Left renal pelvis (tissue), 4 donors: ENCODE results near the gene HAPLN3. TPM values are rescaled to one million over a fixed set of nuclear protein-coding genes. Genes with fewer than 3 reads are reported as not detected.
"Not testable (repeated sequence)": the region's sequence is repeated elsewhere in the genome, so short reads cannot be mapped to it uniquely, and the experiment has no call there.

Experiments
- DNase-seq, 4 donors: peaks; one replicate each; pipeline ENCODE4 v3.0.0-alpha.2; 2013; ENCODE audit warnings: low read depth in 4 of 4, low spot score in 3 of 4
- polyA plus RNA-seq, 4 donors: library from polyadenylated mRNA; unstranded; fragments of 120-200 nt; gene quantifications; one replicate each; pipeline ENCODE4 v1.2.1, GENCODE V29; 2013; ENCODE audit not compliant: insufficient read length in 4 of 4

Gene HAPLN3, protein sequence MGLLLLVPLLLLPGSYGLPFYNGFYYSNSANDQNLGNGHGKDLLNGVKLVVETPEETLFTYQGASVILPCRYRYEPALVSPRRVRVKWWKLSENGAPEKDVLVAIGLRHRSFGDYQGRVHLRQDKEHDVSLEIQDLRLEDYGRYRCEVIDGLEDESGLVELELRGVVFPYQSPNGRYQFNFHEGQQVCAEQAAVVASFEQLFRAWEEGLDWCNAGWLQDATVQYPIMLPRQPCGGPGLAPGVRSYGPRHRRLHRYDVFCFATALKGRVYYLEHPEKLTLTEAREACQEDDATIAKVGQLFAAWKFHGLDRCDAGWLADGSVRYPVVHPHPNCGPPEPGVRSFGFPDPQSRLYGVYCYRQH
- 1 to 10 TPM; 2.2 to 5.4 (median 3.9) TPM for polyA plus RNA-seq

DNA sequence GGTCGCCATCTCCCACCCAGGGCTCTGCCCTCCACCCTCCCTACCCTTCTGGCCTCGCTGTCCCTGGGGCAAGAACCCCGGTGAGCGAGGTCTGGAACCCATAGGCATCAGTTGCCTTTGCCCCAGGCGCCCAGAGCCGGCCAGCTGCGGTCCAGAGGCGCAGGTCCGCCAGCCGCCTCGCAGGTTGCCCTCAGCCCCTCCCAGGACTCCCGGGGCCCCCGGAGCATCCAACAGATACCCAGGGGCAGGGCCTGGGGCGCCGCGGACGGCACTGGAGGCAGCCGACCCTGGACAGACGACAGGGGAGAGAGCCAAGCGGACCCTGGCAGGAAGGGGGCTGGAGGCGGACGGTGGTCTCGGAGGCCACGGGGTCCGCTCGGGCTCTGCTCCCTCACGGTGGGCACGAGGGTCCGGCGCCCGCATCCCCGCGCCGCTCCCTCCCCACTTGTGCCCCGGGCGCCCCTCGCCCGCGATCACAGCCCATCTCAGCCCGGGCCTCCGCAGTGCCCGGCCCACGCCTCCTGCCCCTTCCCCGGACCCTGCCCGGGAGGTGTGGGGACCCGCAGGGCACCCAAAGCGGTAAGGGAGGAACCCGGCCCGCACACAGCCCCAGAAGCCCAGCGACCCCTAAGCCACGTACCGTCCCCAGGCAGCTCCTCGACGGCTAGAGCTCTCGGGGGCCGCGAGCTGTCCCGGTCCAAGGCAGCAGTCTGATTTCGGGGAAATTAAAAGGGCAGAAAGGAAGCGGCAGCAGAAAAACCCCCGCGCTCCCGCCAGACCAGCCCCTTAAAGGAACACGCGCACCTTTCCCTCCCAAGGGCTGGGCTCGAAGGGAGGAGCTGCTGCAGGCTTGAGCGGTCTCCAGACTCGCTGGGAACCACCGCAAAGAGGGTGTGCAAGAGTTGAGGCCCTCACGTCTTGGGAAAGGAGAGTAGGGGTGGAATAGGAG is at the start of gene HAPLN3:
Gene HAPLN3, minus strand, starts transcription at position 726 of the 949 bp plus-strand sequence. CDS start 8,246 bp downstream, outside the sequence.
- no peak for DNase-seq

DNA sequence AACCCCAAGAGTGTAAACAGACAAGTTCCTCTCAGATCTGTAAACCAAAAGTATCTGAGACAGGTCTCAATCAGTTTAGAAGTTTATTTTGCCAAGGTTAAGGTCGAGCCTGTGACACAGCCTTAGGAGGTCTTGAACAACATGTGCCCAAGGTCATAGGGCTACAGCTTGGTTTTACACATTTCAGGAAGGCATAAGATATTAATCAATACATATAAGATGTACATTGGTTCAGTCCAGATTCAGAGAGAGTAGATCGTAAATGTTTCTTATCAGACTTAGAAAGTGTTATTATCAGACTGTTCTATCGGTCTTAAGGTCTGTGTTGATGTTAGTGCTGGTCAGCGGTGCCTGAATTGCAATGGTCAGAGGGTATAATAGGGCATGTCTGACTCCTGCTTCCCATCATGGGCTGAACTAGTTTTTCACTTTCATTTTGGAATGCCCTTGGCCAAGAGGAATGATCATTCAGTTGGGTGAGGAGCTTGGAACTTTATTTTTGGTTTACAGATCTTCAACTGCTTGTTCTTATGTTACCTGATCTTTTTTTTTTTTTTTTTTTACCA is 44.8 kb upstream of the HAPLN3 start:
- no peak for DNase-seq

DNA sequence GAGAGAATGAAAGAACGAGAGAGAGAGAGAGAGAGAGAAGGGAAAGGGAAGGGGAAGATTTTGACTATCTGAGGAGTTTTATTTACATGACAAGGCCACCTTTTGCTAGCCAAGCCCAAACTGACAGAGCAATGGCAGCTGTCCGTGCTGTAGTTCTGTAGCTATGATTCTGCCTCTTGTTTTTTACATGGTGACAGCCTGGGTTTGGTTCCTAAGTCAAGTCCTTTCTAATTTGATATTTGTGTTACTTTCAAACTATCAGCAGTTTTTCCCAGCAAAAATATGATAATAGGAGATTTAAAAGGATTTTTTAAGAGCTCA is 44.1 kb upstream of the HAPLN3 start:
- no peak for DNase-seq

DNA sequence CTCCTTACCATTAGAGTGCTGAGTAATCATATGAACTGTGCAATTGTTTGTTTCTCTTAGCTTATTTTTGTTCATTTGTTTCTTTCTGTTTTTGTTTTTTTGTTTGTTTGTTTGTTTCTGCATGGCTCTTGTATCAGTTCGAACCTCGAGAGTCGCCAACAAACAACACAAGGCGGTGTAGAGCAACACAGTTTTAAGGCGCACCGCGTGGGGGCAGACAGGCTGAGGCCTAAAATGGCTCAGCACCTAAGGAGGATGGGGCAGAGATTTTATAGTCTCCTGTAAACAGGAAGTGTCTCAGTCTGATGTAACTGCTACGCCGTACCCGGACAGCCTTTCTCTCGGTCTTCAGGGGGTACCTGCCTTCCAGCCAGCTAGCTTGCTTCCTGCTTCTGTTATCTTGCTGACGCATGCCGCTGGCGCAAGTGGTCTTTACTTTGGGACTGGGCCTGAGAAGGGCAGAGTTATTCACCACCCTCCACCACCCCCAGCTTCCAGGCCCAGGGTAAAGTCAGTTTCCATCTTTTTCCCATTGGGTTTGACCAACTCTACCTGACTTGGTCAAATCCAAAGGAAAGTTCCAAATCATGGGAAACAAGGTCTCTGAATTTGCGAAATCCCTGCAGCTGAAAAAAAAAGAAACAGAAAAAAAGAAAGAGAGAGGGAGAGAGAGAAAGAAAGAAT is 43.6 kb upstream of the HAPLN3 start:
- DNase-seq = no peak

DNA sequence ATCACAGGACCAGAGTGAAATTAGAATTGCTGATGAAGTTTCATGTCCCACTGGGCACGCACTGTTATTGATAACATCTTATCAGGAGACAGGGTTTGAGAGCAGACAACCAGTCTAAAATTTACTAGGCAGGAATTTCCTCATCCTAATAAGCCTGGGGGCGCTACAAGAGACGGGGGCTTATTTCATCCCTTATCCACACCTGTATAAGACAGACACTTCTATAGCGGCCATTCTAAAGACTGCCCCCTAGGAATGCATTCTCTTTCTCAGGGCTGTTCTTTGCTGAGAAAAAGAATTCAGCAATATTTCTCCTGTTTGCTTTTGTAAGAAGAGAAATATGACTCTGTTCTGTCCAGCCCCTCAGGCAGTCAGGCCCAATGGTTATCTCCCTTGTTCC is 39.1 kb upstream of the HAPLN3 start:
- not testable (repeated sequence) for DNase-seq

DNA sequence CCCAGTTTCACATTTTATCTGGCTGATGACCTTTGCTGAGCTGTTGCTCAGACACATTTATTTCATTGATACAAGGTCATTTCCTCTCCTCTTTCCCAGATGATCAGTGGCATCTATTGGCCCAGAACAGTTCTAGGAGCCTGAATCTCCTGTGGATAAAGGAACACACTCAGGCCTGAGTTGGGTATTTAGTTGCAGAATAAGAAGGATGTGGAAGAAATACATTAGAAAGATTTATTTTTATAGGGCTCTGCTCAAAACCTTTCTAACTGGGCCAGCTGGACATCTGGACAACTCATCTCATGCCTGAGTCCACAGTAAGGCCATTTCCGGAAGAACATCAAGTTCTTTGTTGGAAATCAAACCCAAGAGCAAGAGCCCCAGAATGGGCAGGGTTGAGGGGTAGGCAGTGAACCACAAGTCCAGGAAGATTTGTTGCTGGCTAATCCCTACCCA is 37.6 kb upstream of the HAPLN3 start:
- no peak for DNase-seq

DNA sequence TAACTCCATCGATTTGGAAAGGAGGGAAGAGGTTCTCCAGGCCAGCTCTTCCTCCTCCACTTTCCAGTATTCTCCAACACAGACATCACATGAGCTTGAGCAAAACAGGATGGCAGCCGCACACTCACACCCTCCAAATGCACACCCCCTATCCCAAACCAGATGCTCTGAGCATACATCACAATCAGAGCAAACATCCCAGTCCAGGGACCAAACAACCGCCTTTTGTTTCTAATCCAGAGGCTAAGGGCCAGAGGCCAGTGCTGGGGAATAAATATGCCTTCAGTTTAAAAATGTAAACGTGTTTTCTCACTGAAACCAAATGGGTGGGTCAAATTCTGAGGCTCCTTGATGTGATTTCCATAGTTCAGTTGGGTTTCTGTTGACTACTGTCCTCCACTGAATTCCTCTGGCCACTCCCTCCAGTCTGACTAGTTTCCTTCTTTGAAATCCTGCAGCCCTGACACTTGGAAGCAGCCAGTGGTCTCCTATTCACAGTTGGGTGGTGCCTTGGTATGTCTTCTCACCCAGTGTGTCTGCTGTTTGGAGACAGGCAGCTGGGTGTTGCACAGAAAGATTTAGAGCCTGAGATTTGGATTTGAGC is 37.0 kb upstream of the HAPLN3 start:
- DNase-seq = no peak

DNA sequence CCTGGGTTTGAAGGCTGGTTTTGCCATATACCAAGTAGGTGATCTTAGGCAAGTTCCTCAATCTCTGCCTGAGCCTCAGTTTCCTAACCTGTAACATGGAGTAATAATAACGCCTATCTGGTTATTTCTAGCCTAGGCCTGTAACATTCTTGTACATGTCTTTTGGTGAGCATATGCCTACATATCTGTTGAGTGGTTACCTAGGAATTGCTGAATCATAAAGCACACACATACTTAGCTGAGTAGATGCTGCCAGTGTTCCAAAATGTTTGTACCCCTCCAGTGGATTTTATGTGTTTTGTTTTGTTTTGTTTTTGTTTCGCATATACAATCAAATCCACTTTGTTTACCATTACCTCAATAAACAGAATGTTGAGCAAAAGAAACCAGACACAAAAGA is 35.2 kb upstream of the HAPLN3 start:
- no peak for DNase-seq

DNA sequence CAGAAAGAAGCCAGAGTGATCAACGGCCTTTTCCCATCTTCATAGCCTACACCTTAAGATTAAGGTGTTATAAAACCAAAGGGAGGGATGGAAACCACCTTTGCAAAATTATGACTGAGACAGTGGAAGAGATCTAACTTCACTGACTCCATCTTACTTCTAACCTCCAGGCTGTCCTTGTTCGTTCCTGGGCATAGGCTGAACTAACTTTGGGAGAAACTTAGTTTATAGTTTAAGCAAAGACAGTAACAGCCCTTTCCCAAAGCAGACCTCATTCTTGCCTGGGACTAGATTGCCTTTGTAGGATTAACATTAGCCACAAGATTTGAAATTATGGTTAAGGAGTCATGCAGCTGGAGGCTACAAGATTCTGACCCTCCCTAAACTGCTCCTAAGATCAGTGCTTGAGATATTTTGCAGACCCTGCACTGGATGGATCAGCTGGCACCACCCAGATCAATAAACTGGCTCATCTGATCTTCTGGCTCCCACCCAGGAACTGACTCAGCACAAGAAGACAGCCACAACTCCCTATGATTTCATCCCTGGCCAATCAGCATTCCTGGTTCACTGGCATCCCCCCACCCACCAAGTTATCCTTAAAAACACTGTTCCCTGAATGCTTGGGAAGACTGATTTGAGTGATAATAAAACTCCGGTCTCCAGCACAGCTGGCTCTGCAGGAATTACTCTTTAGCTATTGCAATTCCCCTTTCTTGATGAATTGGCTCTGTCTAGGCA is 34.2 kb upstream of the HAPLN3 start:
- not testable (repeated sequence) for DNase-seq

DNA sequence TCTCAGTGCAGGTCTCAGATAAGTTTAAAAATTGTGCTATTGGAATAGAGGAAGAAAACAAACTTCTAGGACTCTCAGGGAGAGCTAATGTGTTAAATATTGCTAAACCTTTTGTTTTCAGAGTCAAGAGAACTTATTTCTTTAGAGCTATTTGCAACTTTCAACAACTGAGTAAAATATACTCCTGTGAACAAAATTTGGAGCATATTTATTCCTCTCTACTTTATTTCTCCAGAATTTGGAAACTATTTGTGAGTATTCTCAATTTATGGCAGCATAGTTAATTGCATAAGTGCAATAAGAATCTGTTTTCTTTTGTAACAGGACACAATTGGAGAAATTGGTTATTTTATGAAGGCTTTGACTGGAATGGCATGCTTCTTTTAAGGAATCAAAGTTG is 32.8 kb upstream of the HAPLN3 start:
- DNase-seq = not testable (repeated sequence)

DNA sequence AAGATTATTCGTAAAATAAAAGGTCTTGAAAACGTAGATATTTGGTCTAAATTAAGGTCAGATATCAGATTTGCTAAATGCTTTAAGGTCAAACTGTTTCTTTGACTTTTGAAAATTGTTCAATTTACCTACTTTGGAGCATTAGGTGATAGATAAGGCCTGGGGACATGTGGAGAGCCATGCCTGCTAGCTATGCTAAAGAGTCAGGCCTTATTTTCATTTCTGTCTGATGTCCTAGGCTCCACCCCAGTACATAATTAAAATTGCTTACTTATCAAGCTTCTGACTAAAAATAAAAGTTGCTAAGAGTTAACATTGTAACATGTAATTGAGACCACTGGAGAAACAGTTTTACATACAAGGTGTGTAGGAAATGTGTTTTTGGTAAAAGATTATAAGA is 30.3 kb upstream of the HAPLN3 start:
- not testable (repeated sequence) for DNase-seq

DNA sequence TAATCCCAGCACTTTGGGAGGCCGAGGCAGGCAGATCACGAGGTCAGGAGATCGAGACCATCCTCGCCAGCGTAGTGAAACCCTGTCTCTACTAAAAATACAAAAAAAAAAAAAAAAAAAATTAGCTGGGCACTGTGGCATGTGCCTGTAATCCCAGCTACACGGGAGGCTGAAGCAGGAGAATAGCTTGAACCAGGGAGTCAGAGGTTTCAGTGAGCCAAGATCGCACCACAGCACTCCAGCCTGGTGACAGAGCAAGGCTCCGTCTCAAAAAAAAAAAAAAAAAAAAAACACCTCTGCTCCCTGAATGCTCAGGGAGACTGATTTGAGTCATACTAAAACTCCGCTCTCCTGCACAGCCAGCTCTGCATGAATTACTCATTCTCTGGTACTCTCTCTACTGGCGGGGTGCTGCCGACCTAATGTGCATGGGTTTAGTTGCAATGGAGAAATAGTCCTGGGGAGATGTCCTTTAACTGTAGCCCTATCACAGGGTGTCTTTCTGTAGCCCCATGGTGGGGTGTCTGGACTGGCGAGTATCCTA is 25.6 kb upstream of the HAPLN3 start:
- not testable (repeated sequence) for DNase-seq

DNA sequence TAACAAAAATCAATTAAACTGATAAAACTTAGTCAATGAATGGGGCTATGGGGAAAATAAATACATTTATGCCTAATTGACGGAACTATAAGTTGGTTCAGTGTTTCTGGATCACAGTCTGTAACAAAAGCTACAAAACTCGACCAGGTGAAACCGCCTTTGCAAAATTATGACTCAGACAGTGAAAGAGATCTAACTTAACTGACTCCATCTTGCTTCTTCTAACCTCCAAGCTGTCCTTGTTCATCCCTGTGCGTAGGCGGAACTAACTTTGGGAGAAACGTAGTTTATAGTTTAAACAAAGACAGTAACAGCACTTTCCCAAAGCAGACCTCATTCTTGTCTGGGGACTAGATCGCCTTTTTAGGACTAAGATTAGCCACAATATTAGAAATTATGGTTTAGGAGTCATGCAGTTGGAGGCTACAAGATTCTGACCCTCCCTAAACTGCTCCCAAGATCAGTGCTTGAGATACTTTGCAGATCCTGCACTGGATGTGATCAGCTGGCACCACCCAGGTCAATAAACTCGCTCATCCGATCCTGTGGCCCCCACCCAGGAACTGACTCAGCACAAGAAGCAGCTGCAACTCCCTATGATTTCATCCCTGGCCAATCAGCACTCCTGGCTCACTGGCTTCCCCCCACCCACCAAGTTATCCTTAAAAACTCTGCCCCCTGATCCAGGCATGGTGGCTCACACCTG is 25.0 kb upstream of the HAPLN3 start:
- DNase-seq = no peak

DNA sequence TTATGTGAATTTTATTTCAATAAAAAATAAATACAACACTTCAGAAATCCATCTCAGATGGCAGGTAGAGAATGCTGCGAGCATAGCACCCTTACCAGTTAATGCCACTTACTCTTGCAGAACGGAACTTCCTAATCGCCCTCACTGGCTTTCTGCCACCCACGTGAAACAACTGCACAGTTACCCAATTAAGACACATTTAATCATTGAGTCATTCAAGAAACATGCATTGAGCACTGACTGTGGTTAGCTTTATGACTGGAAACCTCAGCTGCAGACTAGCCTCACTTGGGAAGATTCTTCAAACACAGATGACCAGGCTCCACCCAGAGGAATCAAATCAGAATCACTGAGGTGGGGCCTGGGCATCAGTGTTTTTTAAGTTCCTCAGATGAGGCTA is 23.4 kb upstream of the HAPLN3 start:
- DNase-seq = no peak

DNA sequence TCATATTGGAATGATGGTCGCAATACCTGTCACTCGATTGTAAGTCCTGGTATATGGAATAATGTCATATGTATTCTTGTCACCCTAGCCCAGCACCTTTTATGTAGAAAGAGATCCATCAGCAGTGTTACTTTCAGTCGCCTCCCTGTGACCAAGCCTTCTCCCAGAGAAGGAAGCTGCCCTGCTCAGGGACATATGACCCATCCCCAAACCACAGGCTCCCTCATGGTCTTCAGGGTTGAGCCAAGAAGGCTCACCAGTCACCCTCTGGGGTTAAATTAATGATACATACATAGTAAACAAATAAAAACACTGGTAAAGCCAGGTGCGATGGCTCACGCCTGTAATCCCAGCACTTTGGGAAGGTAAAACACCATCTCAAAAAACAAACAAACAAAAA is 22.4 kb upstream of the HAPLN3 start:
- DNase-seq = no peak

DNA sequence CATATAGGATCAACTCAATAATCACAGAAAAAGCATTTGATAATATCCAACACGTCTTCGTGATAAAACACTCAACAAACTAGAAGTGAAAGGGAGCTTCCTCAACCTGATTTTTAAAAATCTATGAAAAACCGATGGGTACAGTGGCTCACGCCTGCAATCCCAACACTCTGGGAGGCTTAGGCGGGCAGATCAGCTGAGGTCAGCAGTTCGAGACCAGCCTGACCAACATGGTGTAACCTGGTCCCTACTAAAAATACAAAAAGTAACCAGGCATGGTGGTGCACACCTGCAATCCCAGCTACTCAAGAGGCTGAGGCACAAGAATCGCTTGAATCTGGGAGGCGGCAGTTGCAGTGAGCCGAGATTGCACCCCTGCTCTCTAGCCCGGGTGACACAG is 20.0 kb upstream of the HAPLN3 start:
- DNase-seq = no peak

DNA sequence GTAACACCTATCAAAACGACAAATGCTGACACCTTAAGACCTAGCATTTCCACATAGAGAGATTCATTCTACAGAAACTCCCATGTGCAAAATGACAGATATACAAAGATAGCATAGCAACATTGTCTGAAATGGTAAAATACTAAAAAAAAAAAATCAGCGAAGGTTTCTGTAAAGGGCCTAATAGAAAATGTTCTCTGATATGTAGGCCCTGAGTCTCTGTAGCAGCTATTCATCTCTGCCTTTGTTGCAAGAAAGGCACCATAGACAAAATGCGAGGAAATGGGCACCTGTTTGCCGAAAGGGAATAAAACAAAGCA is 18.5 kb upstream of the HAPLN3 start:
- no peak for DNase-seq

DNA sequence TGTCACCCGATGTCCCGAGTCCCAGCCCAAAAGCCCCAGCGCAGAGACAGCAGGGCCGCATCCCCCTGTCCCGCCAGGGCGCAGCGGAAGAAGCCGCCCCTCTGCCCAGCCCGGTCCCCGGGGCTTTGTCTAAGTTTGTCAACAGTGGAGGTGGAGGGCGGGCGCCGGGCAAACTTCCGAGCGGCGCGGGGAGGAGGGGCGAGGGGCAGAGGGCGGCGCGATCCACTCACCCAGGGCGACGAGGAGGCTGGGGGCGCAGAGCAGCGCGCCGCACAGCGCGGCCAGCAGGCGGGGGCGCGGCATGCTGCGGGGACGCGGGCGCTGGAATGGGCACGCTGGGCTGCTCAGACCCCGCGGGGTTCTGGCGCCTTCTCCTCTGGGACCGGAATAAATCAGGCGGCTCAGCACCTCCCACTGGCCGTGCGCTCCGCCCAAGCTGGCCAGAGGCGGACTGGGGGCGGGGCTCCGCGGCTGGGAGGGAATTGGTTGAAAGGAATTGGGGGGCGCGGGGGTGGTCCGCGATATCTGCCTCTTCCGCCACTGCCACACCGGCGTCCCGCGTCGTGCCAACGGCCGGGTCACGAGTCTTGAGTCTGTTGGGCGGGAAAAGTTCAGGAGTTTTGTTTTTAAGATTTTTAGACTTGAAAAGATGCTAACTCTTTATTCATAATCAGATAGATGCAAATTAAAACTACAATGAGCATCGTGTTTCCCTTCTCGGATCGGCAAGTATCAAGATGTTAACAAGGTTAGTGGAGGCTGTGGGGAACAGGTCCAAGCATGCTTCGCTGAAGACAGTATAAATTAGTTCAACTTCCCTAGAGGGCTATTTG is 17.9 kb upstream of the HAPLN3 start, which contains the start of gene MFGE8:
Gene MFGE8, minus strand, starts transcription at position 363 of the 833 bp plus-strand sequence. Its CDS starts 60 bp downstream, at position 303.
- no peak for DNase-seq
